Effector CD8-positive, alpha-beta T cell (primary cell): ENCODE results near the gene RAX.

Source experiments
- DNase-seq: peaks from one replicate; lab custom pipeline; 2025; lab: John Stamatoyannopoulos, UW

Gene RAX

DNA sequence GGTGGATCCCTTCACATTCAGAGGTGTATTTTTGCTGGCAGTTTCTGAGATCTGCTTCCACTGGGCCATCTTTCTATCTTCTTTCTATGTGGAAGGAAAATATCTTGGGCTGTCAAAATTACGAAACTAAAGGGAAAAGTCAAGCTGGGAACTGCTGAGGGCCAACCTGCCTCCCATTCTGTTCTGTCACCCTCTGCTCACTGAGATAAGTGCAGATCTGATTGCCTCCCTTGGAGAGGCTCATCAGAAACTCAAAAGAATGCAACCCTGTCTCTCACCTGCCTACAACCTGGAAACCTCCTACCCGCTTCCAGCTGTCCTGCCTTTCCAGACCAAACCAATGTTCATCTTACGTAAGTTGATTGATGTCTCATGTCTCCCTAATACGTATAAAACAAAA lies 26.5 kb downstream of the RAX start:
- no peak for DNase-seq

DNA sequence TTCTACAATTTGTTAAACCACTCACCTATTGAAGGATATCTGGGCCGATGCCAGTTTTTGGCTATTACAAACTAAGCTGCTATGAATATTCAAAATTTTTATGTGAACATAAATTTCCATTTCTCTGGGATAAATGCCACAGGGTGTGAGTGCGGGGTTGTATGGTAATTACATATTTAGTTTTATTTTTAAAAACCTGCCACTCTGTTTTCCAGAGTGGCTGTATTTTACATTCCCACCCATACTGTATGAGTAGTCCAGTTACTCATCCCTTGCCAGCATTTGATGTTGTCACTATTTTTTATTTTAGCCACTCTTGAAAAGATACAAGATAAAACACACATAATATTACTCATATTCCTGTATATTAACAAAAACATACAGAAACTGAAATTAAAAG lies 30.3 kb downstream of the RAX start:
- no peak for DNase-seq

DNA sequence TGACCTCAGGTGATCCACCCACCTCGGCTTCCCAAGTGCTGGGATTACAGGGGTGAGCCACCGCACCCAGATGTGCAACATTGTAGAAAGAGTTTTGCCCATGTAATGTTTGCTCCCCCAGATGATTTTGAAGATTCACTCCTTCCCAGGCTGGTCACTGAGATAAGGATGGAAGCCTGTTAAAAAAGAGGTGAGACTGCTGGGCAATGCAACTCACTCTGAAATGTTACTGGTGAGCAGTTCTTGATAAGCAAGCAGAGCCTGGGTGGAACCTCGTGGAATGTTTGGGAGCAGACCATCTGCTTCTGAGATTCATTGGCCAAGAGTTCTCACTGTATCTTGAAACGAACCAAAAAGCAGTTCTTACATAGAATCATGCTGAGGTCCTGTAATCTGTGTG lies 33.6 kb downstream of the RAX start:
- no peak for DNase-seq

DNA sequence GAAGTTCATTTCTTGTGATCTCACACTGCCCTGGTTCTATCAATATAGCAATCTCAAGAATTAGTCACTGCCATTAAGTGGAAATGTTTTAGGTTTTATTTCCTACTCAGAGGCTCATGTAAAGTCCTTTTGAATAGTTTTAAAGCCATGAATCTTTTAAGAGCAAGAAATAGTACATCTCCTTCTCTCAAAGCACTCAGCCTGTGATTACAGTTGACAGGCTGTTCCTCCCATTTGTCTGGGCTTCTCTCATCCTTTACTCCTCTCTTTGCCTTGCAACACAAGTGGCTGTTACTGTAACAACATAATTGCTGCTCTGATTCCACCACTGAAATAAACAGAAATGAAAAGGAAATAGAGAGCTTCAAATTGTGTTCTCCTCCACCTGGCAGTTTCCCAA lies 34.9 kb downstream of the RAX start:
- no peak for DNase-seq

- DNase-seq, result no peak
These were observed 40.2 kb downstream of the RAX start for GRCh38 chr18:59233017-59233410.

DNA sequence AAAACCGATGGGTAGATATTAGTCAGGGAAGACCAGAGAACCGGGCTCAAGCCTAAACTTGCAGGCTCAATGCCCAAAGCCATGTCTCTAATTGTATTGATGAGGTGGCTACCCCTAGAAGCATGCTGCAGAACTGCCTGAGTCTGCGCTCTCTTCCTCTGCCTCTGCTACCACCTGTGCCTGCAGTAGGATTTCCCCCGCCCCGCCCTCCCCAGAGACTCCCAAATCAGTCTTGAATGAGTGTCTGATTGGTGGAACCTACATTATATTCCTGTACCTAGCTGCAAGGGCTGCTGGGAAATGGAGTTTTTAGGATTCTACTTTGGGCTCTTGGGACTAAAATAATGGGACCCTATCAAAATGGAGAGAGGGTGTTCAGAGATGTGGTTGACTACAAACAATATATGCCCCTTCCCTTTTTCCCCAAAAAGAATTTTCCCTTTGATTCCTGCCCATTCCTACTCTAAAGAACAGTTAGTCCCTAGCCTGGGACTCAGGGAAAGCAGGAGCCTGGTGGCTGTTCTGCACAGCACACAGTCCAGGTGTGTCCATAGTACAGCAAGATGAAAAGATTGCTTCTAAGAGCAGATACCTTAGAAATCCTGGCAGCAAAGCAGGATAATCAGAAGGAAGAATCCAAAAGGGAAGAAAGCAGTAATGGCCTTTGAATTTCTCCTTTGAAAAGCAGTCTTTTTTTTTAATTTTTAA lies 40.8 kb downstream of the RAX start:
- DNase-seq, result no peak

DNA sequence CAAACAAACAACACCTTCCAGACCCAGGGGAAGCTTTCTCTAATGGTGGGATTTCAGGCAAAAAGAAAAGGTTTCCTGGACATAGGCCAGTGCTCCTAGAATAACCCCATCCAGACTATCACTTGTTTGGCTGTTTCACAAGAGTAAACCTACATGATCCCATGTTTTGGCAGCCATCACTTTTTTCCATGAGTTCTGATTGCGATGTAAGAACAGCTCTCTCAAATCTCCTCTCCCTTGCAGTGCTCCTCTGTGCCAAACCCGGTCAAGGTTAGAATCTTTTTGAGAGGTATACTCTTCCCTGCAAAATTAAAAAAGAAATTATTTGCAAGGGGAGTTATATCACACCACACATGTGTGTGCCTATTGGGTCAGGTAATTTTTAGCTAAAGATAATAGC lies 41.4 kb downstream of the RAX start:
- no peak for DNase-seq

DNA sequence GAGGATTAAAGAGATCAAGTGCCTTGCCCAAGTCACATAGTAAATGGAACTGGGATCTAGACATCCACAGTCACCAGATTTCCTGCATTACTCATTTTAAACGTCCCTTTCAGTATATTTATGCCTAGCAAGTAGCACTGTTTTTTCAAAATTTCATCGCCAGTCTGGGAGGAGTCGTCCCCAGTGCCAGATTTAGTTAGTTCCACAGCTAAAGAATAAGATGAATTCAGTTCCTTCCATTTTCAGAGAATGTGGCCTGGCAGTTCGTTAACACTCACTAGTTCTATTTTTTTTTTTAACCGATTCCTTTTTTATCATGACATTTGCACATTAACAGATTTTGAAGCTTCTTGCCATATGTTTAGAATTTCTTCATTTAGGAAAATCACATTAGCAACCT lies 42.1 kb downstream of the RAX start:
- DNase-seq, result no peak

- no peak for DNase-seq
These were observed 43.4 kb downstream of the RAX start for GRCh38 chr18:59229701-59230443.

DNA sequence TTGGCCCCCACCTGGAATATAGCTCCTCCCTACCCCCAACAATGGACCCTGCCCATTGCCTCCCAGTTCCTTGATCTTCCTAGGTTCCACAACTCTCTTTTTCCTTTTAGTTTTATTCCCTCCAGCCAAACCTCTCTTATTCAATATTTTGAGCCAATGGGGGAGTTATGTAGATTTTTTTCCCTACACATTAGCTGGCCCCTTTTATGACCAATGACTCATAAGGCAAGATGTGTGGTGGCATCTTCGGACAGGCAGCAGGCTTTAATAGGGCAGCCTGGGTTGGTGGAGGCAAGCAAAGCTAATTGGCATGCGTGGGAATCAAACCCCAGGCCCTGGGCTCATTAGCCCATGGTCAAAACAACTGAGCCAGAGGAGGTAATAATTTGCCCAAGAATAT lies 44.1 kb downstream of the RAX start:
- no peak for DNase-seq

DNA sequence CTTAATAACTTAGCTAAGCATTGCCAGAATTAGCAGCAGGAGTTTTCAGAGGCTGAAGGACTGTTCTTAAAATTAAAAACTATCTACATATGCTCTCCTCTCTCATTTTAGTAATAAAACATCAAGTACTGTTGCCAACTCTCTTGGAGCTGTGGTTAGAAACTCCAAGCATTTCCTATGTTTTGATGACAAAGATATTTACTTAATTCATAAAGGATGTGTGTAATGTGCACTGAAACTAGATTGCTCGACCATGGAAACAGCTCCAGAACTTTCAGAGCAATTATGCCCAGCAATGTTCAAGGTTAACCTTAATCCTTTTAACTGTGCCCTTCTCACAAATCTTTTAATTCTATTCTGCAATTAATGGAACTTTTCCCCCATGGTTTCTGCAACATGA lies 44.9 kb downstream of the RAX start:
- DNase-seq, result no peak

- DNase-seq, result no peak
These were observed 50.9 kb downstream of the RAX start for GRCh38 chr18:59222341-59222740.

DNA sequence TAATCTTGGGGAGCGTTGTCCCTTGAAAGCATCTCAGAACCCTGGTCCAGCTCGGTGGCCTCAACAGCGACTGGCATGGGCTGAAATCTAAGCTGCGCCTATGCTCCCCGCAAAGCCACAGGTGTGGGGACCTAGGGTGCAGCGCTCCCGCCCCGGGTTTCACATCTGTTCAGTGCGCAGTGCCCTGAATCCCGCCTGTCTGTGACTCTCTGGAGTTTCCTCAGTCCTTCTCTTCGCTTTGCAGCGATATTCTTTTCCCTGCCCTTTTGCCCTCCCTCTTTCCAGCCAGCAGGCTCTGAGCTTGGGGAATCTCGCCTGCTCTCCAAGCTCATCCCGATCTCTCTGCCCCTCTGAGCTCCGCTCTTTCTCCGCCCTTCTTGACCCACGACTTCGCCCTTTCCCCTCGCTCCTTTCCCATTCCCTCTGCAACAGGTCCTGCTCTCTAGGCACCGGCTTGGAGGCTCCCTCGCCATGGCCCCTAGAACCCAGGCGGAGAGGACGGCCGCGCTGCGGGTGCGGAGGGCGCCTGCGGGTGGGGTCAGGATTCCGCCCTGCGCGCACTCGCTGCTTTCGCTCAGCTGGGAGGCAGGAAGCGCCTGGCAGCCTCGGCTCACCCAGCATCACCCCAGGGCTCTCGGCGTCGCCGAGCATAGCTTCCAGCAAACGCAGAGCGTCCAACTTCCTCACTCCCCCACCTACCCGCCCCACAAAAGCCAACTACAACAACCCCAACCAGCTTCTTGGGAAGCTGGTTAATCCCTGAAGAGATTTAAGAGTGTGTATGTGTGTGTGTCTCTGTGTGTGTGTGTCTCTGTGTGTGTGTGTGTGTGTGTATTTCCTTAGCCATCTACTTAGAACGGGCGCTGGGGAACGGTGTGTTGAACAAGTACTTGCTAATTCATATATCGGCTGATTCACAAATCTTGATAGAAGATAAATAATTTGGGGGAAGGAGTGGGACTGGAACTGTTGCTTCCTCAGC lies 52.2 kb downstream of the RAX start:
- DNase-seq, result no peak

GRCh38 chr18:59220164-59220783 lies 53.0 kb downstream of the RAX start:
- DNase-seq, result no peak

DNA sequence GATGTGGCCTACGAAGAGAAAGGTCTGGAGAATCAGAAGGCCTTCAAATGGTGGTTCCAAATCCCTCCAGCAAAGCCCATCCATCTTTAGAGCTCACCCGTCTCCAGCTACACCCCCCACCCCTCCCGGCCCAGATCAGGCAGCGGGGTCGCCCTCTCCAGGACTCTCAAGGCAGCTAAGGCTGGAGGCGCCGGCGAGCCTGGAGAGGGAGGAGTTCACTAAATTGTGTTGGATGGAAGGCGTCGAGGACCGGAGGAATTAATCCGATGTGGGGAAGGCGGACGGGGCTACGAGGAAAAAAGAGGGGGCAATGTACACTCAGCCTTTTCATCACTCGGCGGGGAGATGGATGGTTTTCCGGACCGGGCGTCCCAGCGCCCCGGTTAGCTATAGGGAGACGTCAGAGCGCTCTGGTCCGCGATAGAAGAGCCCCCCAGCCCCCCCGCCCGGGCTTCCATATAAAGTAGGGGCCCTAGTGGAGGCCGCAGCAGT lies 53.5 kb downstream of the RAX start, which contains the start of gene GRP:
TSS of gene GRP (plus strand) at position 487 of the 492 bp plus-strand sequence. CDS start 108 bp downstream, outside the sequence.
- DNase-seq, result no peak

GRCh38 chr18:59218018-59218417 lies 55.2 kb downstream of the RAX start:
- no peak for DNase-seq
